ENCODE measurements around the gene AKT2.

- TF ChIP-seq POLR2A (IDR thresholded peaks at IDR 0.05), result no peak
- no peak for TF ChIP-seq CTCF (IDR thresholded peaks at IDR 0.05)
These were observed 46.4 kb downstream of the AKT2 start for GRCh38 chr19:40238775-40239174.

Measured in ovary (tissue), 3 donors.